IPS-NIHi7 (cell line): ENCODE measurements around the gene LRRC47.
A peak's percentile ranks its signal among the peaks of the same experiment; 100 is the strongest.

Experiments
- DNase-seq: peaks from one replicate; pipeline ENCODE4 v3.0.0; 2012; ENCODE audit warnings: mixed read lengths; ENCODE audit errors: extremely low spot score

Gene LRRC47

GRCh38 chr1:3732434-3733093, 63.7 kb downstream of the LRRC47 start:
- peak; percentile 78 for DNase-seq

GRCh38 chr1:3731583-3732433, 64.5 kb downstream of the LRRC47 start:
- DNase-seq, result no peak

DNA sequence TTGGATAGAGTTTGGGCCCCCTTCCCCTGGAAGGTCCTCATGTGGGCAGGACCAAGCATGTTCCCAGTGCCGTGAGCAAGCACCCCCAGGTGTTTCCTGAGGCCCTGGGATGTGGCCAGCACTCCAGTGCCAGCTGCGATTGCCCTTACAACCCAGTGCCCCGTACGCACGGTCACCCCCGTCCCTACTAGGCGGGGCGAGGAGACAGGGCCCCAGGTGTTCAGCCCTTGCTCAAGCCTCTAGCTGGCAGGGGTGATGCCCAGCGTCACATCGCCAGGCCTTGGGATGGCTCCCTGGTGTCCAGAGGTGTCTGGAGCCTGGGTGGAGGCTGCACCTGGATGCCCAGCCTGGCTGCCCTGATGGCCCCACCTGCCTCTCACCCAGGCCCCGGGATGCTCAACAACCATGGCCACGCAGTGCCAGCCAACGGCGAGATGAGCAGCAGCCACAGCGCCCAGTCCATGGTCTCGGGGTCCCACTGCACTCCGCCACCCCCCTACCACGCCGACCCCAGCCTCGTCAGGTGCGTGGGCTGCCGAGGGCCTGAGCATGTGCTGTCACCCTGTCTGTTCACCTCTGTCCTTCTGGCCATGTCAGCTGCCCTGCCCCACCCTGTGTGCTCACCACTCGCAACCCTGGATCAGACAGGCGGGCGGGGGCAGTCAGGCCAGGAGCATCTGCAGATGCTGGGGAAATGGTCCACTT, 65.6 kb downstream of the LRRC47 start:
- DNase-seq, result no peak

DNA sequence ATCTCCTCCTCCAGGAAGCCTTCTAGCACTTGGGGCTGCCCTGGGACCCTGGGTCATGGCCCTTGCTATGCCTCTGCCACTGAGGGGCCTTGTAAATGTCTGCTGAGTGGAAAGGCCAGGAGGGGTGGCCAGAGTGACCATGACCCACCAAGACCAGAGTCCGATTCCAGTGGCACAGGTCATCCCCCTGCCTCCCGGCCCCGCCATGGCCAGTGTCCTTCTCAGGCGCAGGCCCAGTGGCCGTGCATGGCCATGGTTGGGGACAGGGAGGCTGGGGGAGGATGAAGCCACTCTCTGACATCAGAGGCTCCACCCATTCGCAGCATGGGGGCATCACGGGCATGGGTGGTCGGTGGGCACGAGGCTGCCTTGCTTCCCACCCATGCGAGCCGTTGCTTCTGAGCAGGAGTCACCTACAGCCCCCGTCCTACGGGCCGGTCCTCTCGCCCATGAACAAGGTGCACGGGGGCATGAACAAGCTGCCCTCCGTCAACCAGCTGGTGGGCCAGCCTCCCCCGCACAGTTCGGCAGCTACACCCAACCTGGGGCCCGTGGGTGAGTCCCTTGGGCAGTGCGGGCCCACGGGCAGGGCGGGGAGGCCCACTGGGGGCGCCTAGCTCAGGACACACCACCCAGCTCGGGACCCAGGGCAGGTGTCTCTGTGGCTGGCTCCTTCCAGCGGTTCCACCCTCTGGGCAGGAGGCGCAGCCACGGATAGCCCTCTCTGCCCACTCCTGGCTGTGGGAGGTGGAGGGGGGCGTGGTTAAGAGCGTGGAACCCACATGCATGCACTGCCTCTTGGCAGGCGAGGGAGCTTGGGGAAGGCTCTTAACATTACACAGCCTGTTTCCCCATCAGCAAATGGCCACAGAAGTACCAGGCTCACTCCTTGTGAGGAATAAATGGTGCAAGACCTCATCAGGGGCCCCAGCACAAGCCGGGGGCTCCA, 66.4 kb downstream of the LRRC47 start:
- DNase-seq, result no peak
